DND-41 (cell line): ENCODE data around the gene PPP1R3E.

Experiments used
- ATAC-seq: fragments of 200-7000 bp; cut with Tn5 transposase; 3 replicates; pipeline ENCODE4 v1.9.1; 2021; ENCODE audit warnings: low read depth; ENCODE audit not compliant: insufficient read depth
- DNase-seq: peaks from one replicate; pipeline ENCODE4 v3.0.0-alpha.2; 2020
- H2AFZ ChIP-seq: 2 replicates; pipeline ENCODE4 v1.6.0; 2012; ENCODE audit warnings: low read depth, low read length
- H3K27ac ChIP-seq: 2 replicates; pipeline ENCODE4 v1.5.1; 2012; ENCODE audit warnings: low read length, inconsistent platforms
- H3K27me3 ChIP-seq: fragments of 200-600 bp; sonication (generic); 2 replicates; pipeline ENCODE4 v1.6.0; 2012; ENCODE audit warnings: low read length, mild to moderate bottlenecking, inconsistent platforms; ENCODE audit not compliant: insufficient read depth, poor library complexity
- H3K36me3 ChIP-seq: 2 replicates; pipeline ENCODE4 v1.5.1; 2012; ENCODE audit warnings: low read length, inconsistent platforms; ENCODE audit not compliant: insufficient read depth
- H3K4me1 ChIP-seq: 2 replicates; pipeline ENCODE4 v1.5.1; 2012; ENCODE audit warnings: mild to moderate bottlenecking, low read length; ENCODE audit not compliant: insufficient read depth
- H3K4me2 ChIP-seq: 2 replicates; pipeline ENCODE4 v1.6.0; 2012; ENCODE audit warnings: mild to moderate bottlenecking, moderate library complexity, low read length, inconsistent platforms; ENCODE audit not compliant: insufficient read depth
- H3K4me3 ChIP-seq, 2 experiments: fragments of 200-600 bp in 1 of 2; shearing (Covaris generic) in 1 of 2; 2 replicates each; pipeline ENCODE4 v1.5.1; 2012 to 2016; ENCODE audit warnings: inconsistent platforms in 2 of 2, low read length in 2 of 2, mild to moderate bottlenecking in 2 of 2, low read depth in 1 of 2, moderate library complexity in 1 of 2
- H3K79me2 ChIP-seq: 2 replicates; pipeline ENCODE4 v1.6.0; 2012; ENCODE audit warnings: low read length, inconsistent platforms; ENCODE audit not compliant: insufficient read depth
- H3K9ac ChIP-seq: 2 replicates; pipeline ENCODE4 v1.6.0; 2012; ENCODE audit warnings: low read depth, mild to moderate bottlenecking, inconsistent platforms, low read length, moderate library complexity
- H3K9me3 ChIP-seq: 2 replicates; pipeline ENCODE4 v1.5.1; 2012; ENCODE audit warnings: low read length, moderate library complexity, mild to moderate bottlenecking, inconsistent platforms; ENCODE audit not compliant: insufficient read depth, severe bottlenecking
- H4K20me1 ChIP-seq: 2 replicates; pipeline ENCODE4 v1.6.0; 2012; ENCODE audit warnings: low read length; ENCODE audit not compliant: insufficient read depth
- EZH2 ChIP-seq: IDR thresholded peaks from 3 replicates; pipeline ENCODE4 v1.6.1; 2012; ENCODE audit warnings: borderline replicate concordance, low read depth, mild to moderate bottlenecking, moderate library complexity, low read length, inconsistent platforms; ENCODE audit not compliant: severe bottlenecking
- TF ChIP-seq, protein P1 (sequence below): IDR thresholded peaks from 2 replicates; pipeline ENCODE4 v1.5.1; 2012; ENCODE audit warnings: borderline replicate concordance, low read length, moderate library complexity, mild to moderate bottlenecking; ENCODE audit not compliant: poor library complexity, severe bottlenecking; ENCODE audit errors: extremely low read depth

Gene PPP1R3E

GRCh38 chr14:23297611-23298277 lies 4.9 kb downstream of the PPP1R3E start:
- Histone ChIP-seq H3K4me3 (no peak overlapping the region), H3K27me3 (no peaks in the 10 kb centered on the region), H3K4me2 (no peak overlapping the region), H3K4me1 (peaks cover 30% of the 10 kb centered on the region), H4K20me1 (no peaks in the 10 kb centered on the region), H2AFZ (no peak overlapping the region), H3K9ac (no peak overlapping the region), H3K27ac (no peak overlapping the region), H3K36me3 (peaks cover 35% of the 10 kb centered on the region), H3K9me3 (no peaks in the 10 kb centered on the region), H3K79me2 (peaks cover 14% of the 10 kb centered on the region)
- TF ChIP-seq, protein P1, sequence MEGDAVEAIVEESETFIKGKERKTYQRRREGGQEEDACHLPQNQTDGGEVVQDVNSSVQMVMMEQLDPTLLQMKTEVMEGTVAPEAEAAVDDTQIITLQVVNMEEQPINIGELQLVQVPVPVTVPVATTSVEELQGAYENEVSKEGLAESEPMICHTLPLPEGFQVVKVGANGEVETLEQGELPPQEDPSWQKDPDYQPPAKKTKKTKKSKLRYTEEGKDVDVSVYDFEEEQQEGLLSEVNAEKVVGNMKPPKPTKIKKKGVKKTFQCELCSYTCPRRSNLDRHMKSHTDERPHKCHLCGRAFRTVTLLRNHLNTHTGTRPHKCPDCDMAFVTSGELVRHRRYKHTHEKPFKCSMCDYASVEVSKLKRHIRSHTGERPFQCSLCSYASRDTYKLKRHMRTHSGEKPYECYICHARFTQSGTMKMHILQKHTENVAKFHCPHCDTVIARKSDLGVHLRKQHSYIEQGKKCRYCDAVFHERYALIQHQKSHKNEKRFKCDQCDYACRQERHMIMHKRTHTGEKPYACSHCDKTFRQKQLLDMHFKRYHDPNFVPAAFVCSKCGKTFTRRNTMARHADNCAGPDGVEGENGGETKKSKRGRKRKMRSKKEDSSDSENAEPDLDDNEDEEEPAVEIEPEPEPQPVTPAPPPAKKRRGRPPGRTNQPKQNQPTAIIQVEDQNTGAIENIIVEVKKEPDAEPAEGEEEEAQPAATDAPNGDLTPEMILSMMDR = no peak
- no peak for TF ChIP-seq EZH2
- no peak for DNase-seq
- ATAC-seq = no peak

DNA sequence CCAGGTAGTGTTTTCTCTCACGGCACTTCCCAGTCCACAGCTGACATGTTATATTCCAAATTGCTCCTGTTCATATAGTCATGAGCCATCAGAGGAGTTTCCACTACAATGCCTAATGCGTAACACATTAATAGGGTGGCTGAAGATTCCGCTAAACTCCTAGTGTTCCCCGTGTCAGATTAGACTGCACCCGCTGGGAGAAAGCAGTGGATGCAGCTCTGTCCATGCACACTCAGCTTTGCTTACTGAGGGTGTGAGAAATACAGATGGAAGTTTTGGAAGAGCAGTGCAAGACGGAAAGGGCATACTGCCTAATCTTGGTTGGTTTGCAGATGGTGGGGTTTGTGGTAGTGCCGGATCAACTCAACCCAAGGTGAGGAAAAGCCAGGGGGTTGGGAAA lies 5.6 kb downstream of the PPP1R3E start:
- ATAC-seq (no peak), DNase-seq (no peak)
- H3K79me2 ChIP-seq = peaks cover 14% of the 10 kb centered on the region
- H2AFZ ChIP-seq = no peak overlapping the region
- H3K4me3 ChIP-seq = no peak overlapping the region
- peaks cover 35% of the 10 kb centered on the region for H3K36me3 ChIP-seq
- TF ChIP-seq, protein P1 = no peak
- no peak for TF ChIP-seq EZH2
- no peaks in the 10 kb centered on the region for H4K20me1 ChIP-seq
- H3K9ac ChIP-seq = no peak overlapping the region
- peaks cover 28% of the 10 kb centered on the region for H3K4me1 ChIP-seq
- no peak overlapping the region for H3K4me2 ChIP-seq
- H3K27me3 ChIP-seq = no peaks in the 10 kb centered on the region
- H3K27ac ChIP-seq = no peak overlapping the region
- no peaks in the 10 kb centered on the region for H3K9me3 ChIP-seq

DNA sequence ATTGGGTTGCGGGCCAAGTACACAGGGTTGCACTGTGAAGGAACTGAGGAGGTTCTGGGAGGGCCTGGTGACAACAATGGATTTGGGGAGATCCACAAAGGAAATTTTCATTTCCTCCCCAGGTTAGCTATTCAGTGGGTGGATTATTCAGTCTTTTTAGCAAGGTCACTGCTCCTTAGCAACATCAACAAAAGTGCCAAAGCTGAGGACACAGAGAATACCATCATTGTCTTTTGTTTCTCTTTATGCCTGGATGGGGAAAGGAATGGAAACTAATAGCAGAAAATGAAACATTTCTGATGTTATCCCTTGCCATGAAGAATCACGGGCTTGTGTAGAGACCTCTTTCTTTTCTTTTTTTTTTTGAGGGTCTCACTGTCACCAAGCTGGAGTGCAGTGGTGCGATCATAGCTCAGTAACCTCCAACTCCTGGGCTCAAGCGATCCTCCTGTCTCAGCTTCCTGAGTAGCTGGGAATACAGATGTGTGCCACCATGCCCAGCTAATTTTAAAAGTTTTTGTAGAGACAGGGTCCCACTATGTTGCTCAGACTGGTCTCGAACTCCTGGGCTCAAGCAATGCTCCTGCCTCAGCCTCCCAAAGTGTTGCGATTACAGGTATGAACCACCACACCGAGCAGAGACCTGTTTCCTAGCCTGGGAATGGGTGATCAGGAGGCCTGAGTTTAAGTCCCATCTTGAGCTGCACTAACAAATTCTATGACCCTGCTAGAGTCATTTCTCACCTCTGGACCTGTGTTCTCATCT lies 6.5 kb downstream of the PPP1R3E start:
- DNase-seq (no peak), ATAC-seq (no peak)
- Histone ChIP-seq H3K4me2 (no peak overlapping the region), H3K9ac (no peak overlapping the region), H3K4me3 (no peak overlapping the region), H3K9me3 (no peaks in the 10 kb centered on the region), H3K27me3 (no peaks in the 10 kb centered on the region), H4K20me1 (no peaks in the 10 kb centered on the region), H3K4me1 (peaks cover 25% of the 10 kb centered on the region), H3K36me3 (peaks cover 35% of the 10 kb centered on the region), H3K79me2 (peaks cover 14% of the 10 kb centered on the region), H2AFZ (no peak overlapping the region), H3K27ac (no peak overlapping the region)
- no peak for TF ChIP-seq EZH2
- TF ChIP-seq, protein P1 = no peak
